NCI-H146 treated with DMSO at 0.1 percent for 48 hours (cell line): ENCODE data around the gene POLG.

Experiments
- DNase-seq: peaks from one replicate; lab custom pipeline; 2025; ENCODE audit not compliant: unreplicated experiment; lab: John Stamatoyannopoulos, UW

Gene POLG

DNA sequence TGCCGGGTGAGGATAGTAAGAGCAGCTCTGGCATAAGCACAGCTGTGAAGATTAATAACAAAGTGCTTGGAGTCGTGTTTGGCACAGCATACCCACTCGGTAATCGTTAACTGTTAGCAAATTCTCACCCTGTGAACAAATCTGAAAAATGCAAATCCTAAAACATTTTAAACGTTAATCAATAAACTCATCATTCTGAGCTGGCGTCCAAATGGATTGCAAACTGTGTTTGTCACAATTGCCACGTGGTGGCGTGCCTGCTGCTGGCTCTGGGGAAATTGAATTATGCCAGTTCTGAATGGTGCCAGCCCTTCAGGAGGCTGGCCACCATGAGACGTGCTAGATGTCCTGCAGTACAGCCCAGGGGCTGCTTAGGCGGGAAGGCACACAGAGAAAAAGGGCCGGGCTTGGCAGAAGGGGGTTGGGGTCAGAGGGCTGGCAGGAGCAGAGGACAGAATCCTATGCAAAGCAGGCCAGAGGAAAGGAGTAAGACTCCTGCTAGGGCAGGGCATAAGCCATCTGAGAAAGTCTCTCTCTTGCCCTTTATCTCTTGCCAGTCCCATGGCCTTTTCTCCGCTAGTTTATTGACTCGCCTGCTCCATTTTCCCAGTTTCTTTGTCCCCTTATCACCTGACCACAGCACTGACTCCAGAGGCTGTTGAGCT, 22.1 kb upstream of the POLG start:
- DNase-seq = peak; percentile 17

DNA sequence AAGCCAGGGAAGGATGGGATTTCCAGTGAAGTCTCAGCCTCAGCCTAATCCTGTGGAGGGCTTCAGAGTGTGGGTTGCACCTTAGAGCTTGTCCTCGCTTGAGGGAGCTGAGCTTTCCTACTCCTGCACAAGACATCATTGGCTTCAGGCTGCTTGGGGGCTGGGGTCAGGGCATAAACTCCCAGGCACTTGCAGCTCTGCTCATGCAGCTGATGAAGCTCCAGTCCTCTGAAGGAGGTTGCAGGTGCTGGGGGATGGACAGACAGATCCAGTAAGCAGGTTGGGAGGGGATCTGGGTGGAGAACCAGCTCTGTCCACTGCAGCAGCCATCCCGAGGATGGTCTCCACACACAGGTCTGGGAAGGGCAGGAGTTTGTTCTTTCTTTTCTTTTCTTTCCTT, 19.4 kb upstream of the POLG start:
- DNase-seq = no peak

DNA sequence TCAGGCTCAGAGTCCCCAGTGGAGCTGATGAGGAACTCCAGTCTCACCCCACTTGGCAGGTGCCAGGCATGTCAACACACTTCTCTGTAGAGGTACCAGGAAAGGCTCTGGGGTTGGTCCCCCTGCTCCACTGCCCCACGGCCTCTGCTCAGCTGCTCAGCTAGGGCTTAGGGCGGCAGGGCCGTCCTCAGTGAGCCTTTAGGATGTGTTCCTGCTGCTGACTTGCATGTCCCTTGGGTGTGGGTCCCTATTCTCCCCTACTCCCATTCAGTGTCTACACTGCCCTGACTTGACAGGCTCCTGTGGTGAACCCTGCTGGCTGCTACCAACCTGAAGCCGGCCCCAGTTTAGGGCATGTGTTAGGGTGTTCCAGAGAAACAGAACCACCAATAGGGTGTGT, 17.9 kb upstream of the POLG start:
- no peak for DNase-seq

DNA sequence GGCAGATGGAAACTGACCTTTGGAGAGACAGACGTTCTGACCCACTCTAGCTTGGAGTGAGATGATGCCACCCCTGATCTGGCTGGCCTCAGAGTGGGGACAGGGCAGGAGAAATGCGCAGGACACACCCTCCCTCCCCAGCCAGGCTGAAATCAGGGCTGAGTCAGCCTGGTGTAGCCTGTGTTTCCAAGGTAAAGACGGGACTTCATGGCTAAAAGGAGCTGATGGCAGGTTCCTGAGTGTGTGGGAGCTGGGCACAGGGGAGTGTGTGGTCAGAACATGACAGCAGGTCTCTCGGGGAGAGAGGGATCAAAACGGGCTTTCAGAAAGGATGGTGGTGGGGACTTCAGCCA, 14.6 kb upstream of the POLG start:
- DNase-seq = no peak

DNA sequence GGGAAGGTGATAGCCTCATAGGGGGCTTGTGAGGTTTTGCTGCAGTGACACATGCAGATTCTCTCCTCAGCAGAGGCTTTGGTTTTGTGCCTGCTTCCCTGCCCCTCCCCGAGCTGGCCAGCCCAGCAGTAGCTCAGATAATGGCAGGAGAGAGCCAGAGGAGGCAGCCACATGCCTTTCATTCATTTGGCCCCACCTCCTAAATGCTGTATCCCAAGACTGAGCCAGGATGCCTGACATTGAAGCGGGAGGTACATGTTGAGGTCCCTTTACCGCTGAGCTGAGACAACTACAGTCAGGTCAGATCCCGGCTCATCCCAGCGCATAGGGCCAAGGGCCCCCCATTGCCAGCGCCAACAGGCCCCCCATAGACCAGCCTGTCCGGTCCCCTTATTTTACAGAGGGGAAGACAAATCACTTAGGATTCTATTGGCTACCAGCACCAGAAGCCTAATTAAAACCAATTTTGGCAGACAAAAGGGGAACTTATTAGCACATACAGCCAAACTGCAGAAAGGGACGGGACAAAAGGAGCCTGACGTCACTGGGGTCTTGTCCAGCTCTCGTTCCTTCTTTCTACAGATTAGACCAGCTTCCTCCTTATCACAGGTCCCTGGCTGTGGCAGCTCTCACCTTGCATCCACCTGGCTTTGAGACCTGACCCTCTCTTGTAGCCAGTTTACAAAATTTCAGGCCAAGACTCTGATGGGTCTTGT, 12.1 kb upstream of the POLG start:
- DNase-seq = no peak

DNA sequence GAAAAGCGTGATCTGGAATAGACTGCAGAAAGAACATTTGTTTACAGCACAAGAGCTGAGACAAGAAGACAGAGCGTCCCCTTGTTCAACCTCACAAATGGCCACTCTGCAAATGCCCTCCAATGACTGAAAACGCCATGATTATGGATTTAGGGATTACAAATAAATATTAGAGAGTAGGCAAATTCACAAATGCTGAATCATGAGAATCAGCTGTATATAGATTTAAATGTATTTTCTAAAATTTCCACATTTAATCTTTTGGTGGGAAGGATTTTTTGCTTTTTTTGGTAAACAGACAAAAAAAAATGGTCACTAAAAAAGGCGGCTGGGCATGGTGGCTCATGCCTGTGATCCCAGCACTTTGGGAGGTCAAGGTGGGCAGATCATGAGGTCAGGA, 10.6 kb upstream of the POLG start:
- DNase-seq = no peak

DNA sequence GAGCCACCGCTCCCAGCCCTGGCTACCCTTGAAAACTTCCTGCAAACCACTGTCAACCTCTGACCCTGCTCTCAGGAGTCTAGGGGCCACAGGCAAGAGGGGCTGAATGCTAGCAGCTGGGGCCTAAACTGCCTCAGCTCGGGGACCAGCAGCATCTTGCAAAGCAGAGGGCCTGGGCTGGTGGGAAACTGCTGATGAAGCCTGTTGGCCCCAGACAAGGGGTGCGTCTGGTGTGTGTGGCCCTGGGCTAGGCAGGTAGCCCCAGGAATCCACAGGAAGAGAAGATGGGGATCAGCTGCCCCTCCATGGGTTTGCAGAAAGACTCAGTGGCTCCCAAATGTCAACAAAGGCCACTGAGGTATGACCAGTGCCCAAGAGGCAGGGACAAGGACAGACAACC, 8.2 kb upstream of the POLG start:
- DNase-seq = no peak

DNA sequence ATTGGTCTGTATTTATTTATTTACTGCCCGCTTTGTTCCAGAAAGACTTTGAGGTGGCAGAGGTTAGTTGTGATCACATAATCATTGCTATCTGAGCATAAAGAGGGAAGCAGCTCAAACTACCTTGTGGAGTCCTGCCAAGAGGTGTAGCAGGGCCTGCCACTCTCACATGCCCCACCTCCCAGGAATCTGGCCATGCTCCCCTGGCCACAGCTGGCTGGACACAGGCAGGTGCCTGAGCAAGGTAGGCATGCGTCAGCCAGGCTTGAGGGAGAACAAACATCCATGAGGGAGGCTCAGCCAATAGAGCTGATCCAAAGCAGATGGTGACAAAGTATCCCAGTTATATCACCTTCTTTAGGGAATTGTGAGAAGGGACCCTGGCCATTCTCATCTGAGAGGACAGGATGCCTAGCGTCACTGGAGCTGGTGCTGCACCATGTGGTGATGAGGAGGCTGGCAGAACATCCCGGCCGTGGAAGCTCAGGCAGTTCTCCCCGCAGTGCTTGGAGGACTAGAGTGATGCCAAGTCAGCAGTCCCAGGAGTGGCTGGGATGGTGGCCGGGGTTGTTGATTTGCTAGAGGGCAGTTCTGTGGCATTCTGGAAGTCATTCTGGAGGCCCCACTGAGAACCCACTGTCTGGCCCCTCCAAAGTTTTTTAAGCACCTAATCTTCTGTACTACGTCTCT, 6.8 kb upstream of the POLG start:
- no peak for DNase-seq

DNA sequence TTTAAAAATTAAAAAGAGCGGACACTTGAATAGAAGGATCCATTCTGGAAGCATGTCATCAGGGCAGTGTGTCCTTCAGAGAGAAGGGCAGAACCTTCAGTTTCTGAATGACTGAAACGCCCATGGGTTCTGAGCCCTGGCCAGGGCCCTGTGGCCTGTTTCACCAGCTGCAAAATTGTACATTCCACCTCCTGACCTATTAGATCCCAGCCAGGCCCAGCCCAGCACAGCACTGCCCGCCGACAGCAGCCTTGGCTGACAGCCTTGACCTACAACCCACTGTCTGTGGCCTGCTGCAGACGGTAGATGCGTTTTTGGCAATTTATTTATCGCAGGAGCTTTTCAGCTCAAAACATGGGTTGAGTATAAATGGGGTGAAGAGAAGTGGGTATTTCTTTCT, 5.9 kb upstream of the POLG start:
- no peak for DNase-seq

DNA sequence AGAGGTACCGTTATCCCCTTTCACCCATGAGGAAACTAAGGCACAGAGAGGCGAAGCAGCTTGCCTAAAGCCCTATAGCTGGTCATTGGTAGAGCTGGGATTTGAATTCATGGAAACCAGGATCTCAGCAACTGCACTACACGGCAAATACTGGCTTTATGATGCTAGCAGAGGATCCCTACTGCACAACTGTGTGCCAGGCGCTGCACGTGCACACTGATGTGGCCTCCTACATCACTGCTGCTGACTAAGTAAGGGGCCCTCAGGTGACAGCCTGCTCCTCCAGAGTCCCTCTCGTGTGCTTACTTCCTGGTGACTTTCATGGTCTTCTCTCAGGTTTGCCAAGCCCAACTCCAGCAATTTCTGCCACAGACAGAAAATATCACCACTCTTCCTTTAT, 3.4 kb upstream of the POLG start:
- DNase-seq = no peak

DNA sequence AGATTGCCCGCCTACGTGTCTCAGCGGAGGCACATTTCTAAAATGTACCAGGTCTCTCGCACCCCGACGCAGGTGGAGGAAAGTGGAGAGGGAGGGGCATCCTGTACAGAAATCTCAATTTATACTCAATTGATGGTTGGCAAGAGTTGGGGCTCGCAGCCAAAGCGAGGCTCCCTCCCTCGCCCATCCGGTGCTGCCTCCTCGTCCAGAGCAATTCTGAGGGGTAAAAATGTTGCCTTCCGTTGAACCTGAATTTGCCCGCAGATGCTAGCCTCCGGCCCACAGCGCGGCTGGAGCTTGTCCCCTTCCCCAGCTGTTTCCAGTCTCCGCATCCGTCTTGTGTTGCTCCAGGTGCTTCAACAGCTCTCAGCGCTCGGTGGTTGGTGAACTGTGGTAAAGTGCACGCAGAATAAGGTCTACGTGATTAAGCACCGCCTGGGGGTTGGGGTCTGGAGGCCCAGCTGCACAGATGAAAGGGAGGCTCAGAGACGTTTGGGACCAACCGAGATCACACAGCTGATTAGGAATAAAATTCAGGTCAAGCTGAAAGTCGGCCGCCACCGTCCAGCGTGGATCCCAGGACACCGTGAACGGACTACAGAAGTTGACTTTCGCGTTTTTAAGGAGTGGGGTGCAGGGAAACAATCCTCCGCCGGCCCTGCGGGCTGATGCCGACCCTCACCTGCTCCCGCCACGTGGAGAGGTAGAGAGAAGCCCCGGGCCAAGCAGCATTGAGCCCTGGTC, 846 bp upstream of the POLG start:
- peak; percentile 70 for DNase-seq

DNA sequence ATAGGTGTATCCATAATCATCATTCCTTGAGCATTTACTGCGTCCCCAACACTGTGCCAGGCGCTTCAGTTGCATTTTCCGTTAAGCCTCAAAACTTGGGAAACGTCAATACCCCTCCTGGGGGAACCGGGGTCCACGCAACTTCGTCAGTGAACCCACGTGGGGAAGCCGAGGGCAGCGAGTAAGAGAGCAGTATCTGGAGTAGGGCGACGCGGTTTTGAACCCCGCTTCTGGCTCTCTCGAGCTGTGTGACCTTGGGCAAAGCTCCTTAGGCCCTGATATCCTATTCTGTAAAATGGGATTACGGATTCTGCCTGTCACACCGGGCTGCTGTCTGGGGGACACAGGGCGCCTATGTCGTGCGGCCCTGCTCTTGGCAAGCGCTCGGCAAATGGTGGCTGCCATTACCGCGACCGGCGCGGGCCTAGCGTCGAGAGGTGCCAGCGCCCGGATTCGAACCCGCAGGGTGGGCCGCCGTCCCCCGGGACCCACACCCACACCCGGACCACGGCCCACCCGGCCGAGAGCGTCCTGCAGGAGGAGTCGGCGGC, 590 bp downstream of the POLG start:
- DNase-seq = no peak

DNA sequence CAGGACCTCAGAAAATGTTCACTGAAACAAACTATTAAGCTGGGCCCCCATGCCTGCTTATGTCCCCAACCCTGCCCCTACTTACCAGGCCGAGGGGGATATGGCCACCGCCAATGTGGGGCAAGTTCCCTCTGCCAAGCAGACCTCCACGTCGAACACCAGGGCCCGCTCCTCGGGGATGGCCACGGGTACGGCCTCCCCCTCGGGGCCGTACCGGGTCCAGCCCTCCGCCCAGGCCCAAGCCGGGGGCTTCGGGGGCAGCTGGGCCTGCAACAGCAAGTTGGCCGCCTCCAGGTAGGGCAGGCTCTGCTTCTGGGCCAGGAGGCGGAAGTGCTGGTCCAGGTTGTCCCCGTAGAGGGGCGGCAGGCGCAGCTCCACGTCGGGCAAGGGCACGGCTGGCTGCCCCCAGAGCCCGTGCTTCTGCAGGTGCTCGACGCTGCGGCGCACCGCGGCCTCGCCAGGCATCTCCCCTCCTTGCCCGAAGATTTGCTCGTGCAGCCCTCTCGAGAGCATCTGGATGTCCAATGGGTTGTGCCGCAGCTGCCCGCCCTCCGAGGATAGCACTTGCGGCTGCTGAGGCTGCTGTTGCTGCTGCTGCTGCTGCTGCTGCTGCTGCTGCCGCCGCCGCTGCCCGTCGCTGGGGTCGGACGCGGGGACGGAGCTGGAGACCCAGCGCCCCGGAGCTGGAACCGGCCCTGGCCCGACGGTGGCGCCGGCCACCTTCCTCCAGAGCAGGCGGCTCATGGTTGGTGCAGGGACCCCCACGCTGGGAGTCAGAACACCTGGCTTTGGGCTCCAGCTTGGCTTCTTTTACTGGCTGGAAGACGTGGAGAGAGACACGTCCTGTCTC, 1.4 kb downstream of the POLG start:
- DNase-seq = no peak

DNA sequence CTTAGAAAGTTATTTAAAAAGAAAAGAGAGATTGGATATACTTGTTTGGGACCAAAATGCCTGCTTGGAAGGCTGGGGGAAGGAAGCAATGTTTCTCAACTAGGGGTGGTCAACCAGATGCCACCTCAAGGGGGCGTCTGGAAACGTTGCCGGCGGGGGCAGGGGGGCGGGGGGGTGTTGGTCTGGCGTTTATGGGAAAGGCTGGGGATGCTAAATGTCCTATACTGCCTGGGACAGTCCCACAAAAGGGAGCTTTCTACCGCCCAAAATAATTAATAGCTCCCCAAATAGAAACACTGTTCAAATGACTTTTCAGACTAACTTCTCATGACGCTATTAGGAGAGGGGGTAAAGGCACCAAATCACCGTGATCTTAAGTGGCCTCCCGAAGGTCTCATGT, 2.2 kb downstream of the POLG start:
- DNase-seq = no peak

DNA sequence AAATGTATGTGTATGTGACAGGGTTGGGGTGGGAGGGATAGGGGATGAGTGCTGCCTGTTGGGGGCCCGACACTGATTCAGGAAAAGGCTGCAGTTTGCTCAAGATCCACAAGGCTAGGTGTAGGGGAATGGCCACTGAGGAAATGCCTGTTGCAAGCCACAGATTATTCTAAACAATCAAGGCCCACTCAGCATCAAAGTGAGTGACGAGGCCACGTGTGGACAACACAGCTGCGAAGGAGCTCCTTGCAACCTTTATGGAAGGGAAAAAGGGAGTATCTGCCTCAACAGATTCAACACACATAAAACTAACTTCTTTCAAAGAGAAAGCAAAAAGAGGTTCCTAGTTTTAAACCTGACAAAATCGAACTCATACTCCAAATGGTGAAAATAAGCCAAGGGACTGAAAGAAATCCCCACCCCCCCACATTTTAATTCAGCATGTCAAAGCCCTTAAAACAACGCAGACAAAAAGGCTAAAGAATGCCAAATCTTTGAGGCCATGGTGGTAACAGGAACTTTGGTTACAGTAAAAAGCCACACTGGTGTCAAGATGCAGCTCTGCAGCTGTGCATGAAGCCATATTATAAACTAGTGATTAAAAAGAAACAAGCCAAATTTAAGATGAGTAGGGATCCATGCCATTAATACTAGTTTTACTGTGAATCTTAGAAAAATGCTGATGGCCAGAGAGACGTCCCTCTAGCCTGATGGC, 3.6 kb downstream of the POLG start:
- DNase-seq = no peak

DNA sequence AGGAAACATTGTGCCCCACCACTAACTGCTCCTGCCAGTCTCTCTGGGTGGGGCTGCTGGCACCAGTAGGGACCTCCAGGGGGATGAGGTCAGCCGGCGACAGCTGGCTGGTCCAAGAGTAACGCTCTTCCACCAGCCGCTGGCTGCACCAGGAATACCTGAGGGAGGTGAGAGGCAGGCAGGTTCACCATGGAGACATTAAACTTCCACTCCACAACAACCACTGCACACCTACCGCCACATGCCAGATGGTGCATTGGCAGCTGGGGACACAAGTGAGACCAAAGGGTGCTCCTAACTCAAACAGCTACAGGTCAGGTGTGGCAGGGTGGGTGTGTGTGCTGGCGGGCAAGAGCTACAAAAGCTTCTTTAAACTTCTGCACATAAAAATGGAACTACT, 4.5 kb downstream of the POLG start:
- no peak for DNase-seq

DNA sequence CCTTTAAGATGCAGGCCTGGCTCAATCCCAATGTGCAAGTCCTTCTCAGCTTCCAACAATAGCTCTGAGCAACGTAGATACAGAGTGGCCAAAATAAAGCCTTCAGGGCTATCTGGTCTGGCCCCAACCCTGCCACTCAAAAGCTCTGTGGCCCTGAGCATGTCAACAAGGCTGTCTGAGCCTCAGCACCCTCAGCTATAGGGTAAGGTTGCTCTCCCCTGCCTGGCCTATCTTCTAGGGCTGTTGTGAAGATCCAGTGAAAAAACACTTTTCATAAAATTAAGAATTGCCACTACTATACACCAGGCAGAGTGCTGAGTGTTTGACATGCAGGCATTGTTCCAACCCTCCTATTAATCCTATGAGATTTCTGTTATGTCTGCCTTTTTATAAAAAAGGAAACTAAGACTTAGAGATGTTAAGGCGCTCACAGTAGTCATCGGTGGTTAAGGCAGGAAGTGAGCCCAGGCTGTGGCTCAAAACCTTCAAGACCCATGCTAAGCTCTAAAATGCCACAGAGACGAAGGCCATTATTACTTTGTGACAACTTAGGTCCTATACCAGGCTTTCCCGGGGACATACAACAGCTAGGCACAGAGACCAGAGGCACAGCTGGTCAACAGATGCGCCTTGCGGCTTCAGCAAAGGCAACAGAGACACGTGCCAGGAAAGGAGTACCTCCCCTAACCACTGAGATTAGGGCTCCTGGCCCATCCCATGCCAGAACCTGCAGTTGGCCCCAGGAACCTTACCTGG, 5.1 kb downstream of the POLG start:
- no peak for DNase-seq

DNA sequence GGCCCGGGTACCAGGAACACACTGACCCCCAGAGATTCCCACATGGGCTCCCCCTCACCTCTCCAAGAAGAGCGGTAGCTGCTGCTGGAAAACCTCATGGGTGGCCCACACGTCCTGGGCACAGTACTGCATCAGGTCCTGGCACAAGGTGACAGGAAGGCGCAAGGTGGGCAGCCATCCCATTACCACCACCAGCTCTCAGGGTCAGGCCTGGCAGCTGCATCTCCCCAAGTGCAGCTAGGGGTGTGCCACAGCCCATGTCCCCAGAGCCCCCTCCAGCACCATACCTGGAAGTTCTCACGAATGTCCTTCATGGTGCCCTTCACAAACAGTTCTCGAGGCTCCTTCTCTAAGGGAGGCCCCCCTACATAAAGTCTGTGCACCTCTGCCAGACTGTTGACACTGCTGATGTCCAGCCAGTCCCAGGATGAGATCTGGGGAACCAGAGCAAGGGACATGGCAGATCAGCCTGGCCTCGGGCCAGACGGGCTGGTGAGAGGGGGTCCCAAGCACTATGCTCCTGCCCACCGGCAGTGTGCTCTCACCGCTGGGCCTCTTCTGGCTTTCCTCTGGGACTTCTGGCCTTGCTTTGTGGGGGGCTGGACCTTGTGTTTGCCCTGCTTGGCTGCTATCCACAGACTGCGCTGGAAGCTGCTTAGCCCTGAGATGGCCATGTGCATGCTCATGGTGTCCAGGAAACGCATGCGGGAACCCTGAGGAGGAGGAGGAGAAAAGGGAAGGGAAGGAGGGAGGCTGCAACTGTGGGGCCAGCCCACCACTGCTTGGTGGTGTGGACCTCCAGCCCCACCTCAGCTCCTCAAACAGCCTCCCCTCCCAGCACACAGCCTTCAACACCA, 6.0 kb downstream of the POLG start:
- no peak for DNase-seq
